Natural killer cell (primary cell): Measurements from ENCODE around the gene HDAC11. TPM values are rescaled to one million over a fixed set of nuclear protein-coding genes. Genes with fewer than 3 reads are reported as not detected.

Source experiments
- ATAC-seq, 3 donors: fragments of 150-1000 bp in 2 of 3; fragments of 200-7000 bp in 1 of 3; cut with Tn5 transposase; 1 replicate in 1 of 3; 2 replicates in 2 of 3; pipeline ENCODE4 v1.10.0; 2021; ENCODE audit warnings: mild to moderate bottlenecking in 2 of 3, moderate library complexity in 2 of 3
- DNase-seq, 2 donors: peaks; one replicate each; pipeline versions ENCODE4 v3.0.0 to v3.0.0-alpha.2; 2013 to 2021; ENCODE audit warnings: mixed read lengths in 1 of 2
- H3K27ac ChIP-seq: one replicate; pipeline ENCODE4 v1.5.1; 2013; ENCODE audit warnings: mild to moderate bottlenecking, low read length
- H3K27me3 ChIP-seq: one replicate; pipeline ENCODE4 v1.6.1; 2013; ENCODE audit warnings: low read length; ENCODE audit not compliant: control insufficient read depth, insufficient read depth
- H3K36me3 ChIP-seq: one replicate; pipeline ENCODE4 v1.6.1; 2013; ENCODE audit warnings: low read length; ENCODE audit not compliant: control insufficient read depth, insufficient read depth
- H3K4me1 ChIP-seq: one replicate; pipeline ENCODE4 v1.6.1; 2013; ENCODE audit warnings: low read length; ENCODE audit not compliant: control insufficient read depth, insufficient read depth
- H3K4me3 ChIP-seq: one replicate; pipeline ENCODE4 v1.5.1; 2013; ENCODE audit warnings: low read length
- H3K9me3 ChIP-seq: one replicate; pipeline ENCODE4 v1.6.1; 2013; ENCODE audit warnings: low read length; ENCODE audit not compliant: control insufficient read depth, insufficient read depth
- H3K27ac Mint-ChIP-seq, 2 donors: one replicate each; pipeline ENCODE4 v1.8.0; 2022; ENCODE audit warnings: mild to moderate bottlenecking in 2 of 2, mixed read lengths in 2 of 2, moderate library complexity in 1 of 2
- H3K27me3 Mint-ChIP-seq, 2 donors: one replicate each; pipeline ENCODE4 v1.8.0; 2022; ENCODE audit warnings: low read depth in 2 of 2, mixed read lengths in 2 of 2
- H3K36me3 Mint-ChIP-seq: one replicate; pipeline ENCODE4 v1.8.0; 2022; ENCODE audit warnings: mixed read lengths
- H3K4me1 Mint-ChIP-seq, 2 donors: one replicate each; pipeline ENCODE4 v1.8.0; 2022; ENCODE audit warnings: mixed read lengths in 2 of 2
- H3K4me3 Mint-ChIP-seq: one replicate; pipeline ENCODE4 v1.8.0; 2022; ENCODE audit warnings: mild to moderate bottlenecking, moderate library complexity, mixed read lengths
- H3K9me3 Mint-ChIP-seq, 2 donors: one replicate each; pipeline ENCODE4 v1.8.0; 2022; ENCODE audit warnings: mixed read lengths in 2 of 2
- WGBS: methylation state at CpG from one replicate; pipeline ENCODE4 v1.1.7; 2013; ENCODE audit warnings: missing lambda C conversion rate; ENCODE audit not compliant: insufficient coverage; 5-methylcytosine and 5-hydroxymethylcytosine counted together
- intact Hi-C: fragments of 100-400 bp; cut with micrococcal nuclease; formaldehyde crosslinking; loops from one replicate; pipeline ENCODE4 v1.14.2; 2022
- total RNA-seq, 4 donors: library from RNA; stranded (reverse); fragments of 120-200 nt in 1 of 4; gene quantifications; one replicate each; pipeline versions ENCODE4 v1.2.3 to v1.2.4, GENCODE V29; 2013 to 2022
- TF ChIP-seq, protein P1 (sequence below): fragments of 200-600 bp; IDR thresholded peaks from one replicate; pipeline ENCODE4 v1.8.0; 2022; ENCODE audit warnings: antibody characterized with exemption

Gene HDAC11
- total RNA-seq, 3 donors from 2014 or later (not counting 1 experiment from before 2014, with no cell fraction given) = 3.4 to 5.3 (median 3.9) TPM

GRCh38 chr3:13532631-13533030, 52.5 kb downstream of the HDAC11 start:
- H3K4me3 Mint-ChIP-seq = no peak overlapping the region
- DNase-seq = no peak
- Histone ChIP-seq H3K4me3 (no peak overlapping the region), H3K27me3 (peaks cover 5% of the 10 kb centered on the region), H3K9me3 (no peaks in the 10 kb centered on the region), H3K36me3 (no peaks in the 10 kb centered on the region), H3K4me1 (no peaks in the 10 kb centered on the region), H3K27ac (no peak overlapping the region)
- WGBS = 89% methylated on average over 4 of the region's 5 CpGs
- H3K27me3 Mint-ChIP-seq = peaks cover 13 to 17% of the 10 kb centered on the region in 2 donors
- intact Hi-C loops = no loop called here
- no peaks in the 10 kb centered on the region for H3K9me3 Mint-ChIP-seq
- no peak overlapping the region for H3K27ac Mint-ChIP-seq
- ATAC-seq = no peak
- TF ChIP-seq, protein P1, sequence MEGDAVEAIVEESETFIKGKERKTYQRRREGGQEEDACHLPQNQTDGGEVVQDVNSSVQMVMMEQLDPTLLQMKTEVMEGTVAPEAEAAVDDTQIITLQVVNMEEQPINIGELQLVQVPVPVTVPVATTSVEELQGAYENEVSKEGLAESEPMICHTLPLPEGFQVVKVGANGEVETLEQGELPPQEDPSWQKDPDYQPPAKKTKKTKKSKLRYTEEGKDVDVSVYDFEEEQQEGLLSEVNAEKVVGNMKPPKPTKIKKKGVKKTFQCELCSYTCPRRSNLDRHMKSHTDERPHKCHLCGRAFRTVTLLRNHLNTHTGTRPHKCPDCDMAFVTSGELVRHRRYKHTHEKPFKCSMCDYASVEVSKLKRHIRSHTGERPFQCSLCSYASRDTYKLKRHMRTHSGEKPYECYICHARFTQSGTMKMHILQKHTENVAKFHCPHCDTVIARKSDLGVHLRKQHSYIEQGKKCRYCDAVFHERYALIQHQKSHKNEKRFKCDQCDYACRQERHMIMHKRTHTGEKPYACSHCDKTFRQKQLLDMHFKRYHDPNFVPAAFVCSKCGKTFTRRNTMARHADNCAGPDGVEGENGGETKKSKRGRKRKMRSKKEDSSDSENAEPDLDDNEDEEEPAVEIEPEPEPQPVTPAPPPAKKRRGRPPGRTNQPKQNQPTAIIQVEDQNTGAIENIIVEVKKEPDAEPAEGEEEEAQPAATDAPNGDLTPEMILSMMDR = no peak
- H3K36me3 Mint-ChIP-seq = no peaks in the 10 kb centered on the region
- peaks cover 5 to 7% of the 10 kb centered on the region in 2 donors for H3K4me1 Mint-ChIP-seq

GRCh38 chr3:13533885-13534301, 53.8 kb downstream of the HDAC11 start:
- 88% methylated on average over 8 of the region's 8 CpGs for WGBS
- Mint-ChIP-seq H3K9me3 (no peaks in the 10 kb centered on the region), H3K4me1 (peaks cover 5 to 7% of the 10 kb centered on the region in 2 donors), H3K27ac (no peak overlapping the region), H3K27me3 (peaks cover 12 to 15% of the 10 kb centered on the region in 2 donors), H3K36me3 (no peaks in the 10 kb centered on the region), H3K4me3 (no peak overlapping the region)
- Histone ChIP-seq H3K4me1 (no peaks in the 10 kb centered on the region), H3K27ac (no peak overlapping the region), H3K27me3 (peaks cover 5% of the 10 kb centered on the region), H3K4me3 (no peak overlapping the region), H3K36me3 (no peaks in the 10 kb centered on the region), H3K9me3 (no peaks in the 10 kb centered on the region)
- TF ChIP-seq, protein P1 = no peak
- ATAC-seq (no peak), DNase-seq (no peak)
- intact Hi-C loops = no loop called here

DNA sequence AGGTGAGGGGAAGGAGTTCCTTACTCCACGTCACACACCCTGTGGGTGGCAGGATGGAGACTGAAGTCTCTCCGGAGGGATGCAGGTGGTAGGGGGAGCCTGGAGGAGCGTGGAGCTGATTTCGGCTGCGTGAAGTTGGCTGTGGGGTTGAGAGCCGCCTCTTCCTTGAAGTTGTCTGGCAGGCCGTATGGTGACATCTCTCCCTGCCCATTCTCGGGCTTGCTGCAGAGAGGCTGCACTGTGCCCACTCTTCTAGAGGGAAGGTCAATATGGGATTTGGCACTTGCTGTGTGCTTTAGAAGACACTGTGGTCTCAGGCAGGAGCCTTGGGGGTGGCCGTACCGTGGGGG, 55.4 kb downstream of the HDAC11 start:
- 92% methylated on average over 10 of the region's 10 CpGs for WGBS

DNA sequence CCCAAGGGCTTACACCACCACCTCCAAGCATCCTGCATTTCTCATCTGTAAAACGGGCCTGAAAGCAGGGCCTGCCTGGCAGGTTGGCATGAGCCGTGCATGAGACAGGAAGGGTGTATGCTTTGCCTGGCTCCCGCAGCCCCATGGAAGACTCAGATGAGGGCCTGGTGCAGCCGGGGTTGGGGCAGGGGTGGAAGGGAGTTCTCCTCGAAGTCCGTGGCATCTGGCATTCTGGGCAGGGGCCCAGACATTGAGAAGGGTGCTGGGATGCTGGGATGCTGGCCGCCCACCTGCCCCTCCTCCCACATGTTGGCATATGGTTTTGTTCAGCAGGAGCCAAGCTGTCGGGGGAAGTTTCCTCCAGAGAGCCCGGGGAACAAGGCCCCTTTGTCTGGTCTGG, 55.8 kb downstream of the HDAC11 start:
- H3K27me3 Mint-ChIP-seq = peaks cover 6 to 14% of the 10 kb centered on the region in 2 donors
- no peaks in the 10 kb centered on the region for H3K36me3 ChIP-seq
- no peak for ATAC-seq
- no peaks in the 10 kb centered on the region for H3K36me3 Mint-ChIP-seq
- TF ChIP-seq, protein P1 = no peak
- no peaks in the 10 kb centered on the region for H3K9me3 Mint-ChIP-seq
- no peak for DNase-seq
- 92% methylated on average over 8 of the region's 9 CpGs for WGBS
- peaks cover 5% of the 10 kb centered on the region for H3K27me3 ChIP-seq
- H3K9me3 ChIP-seq = no peaks in the 10 kb centered on the region
- H3K4me1 Mint-ChIP-seq = peaks cover 5 to 7% of the 10 kb centered on the region in 2 donors
- no peak overlapping the region for H3K4me3 ChIP-seq
- H3K27ac Mint-ChIP-seq = no peak overlapping the region
- H3K27ac ChIP-seq = no peak overlapping the region
- no peak overlapping the region for H3K4me3 Mint-ChIP-seq
- no peaks in the 10 kb centered on the region for H3K4me1 ChIP-seq
- intact Hi-C loops = no loop called here

More for the DNA sequence above, 55.4 kb downstream of the HDAC11 start:
- H3K4me3 ChIP-seq = no peak overlapping the region
- peaks cover 5% of the 10 kb centered on the region for H3K27me3 ChIP-seq
- H3K4me3 Mint-ChIP-seq = no peak overlapping the region
- peaks cover 6 to 12% of the 10 kb centered on the region in 2 donors for H3K27me3 Mint-ChIP-seq
- H3K4me1 Mint-ChIP-seq = peaks cover 5 to 7% of the 10 kb centered on the region in 2 donors
- no peaks in the 10 kb centered on the region for H3K9me3 Mint-ChIP-seq
- no peaks in the 10 kb centered on the region for H3K36me3 Mint-ChIP-seq
- no peaks in the 10 kb centered on the region for H3K36me3 ChIP-seq
- H3K4me1 ChIP-seq = no peaks in the 10 kb centered on the region
- intact Hi-C loops = no loop called here
- no peaks in the 10 kb centered on the region for H3K9me3 ChIP-seq
- TF ChIP-seq, protein P1 = no peak
- no peak overlapping the region for H3K27ac Mint-ChIP-seq
- ATAC-seq (no peak), DNase-seq (no peak)
- no peak overlapping the region for H3K27ac ChIP-seq
